IPS-20b (cell line): ENCODE data around the gene KIF17.

Source experiments
- H3K27ac ChIP-seq: one replicate; pipeline ENCODE4 v1.5.1; 2013; ENCODE audit warnings: low read length
- H3K27me3 ChIP-seq: 2 replicates; pipeline ENCODE4 v1.6.1; 2013; ENCODE audit warnings: mild to moderate bottlenecking, low read length, inconsistent platforms; ENCODE audit not compliant: insufficient read depth
- H3K36me3 ChIP-seq: 2 replicates; pipeline ENCODE4 v1.6.1; 2013; ENCODE audit warnings: low read depth, mild to moderate bottlenecking, inconsistent platforms, low read length, moderate library complexity; ENCODE audit not compliant: insufficient read depth
- H3K4me1 ChIP-seq: 2 replicates; pipeline ENCODE4 v1.6.1; 2013; ENCODE audit warnings: mild to moderate bottlenecking, control low read depth, inconsistent platforms, low read length, moderate library complexity; ENCODE audit not compliant: insufficient read depth
- H3K4me3 ChIP-seq: 2 replicates; pipeline ENCODE4 v1.5.1; 2013; ENCODE audit warnings: mild to moderate bottlenecking, low read length, inconsistent platforms
- H3K9ac ChIP-seq: 2 replicates; pipeline ENCODE4 v1.6.1; 2013; ENCODE audit warnings: low read depth, mild to moderate bottlenecking, inconsistent platforms, low read length, moderate library complexity
- H3K9me3 ChIP-seq: 2 replicates; pipeline ENCODE4 v1.6.1; 2013; ENCODE audit warnings: mild to moderate bottlenecking, low read depth, low read length, inconsistent platforms; ENCODE audit not compliant: insufficient read depth

Gene KIF17

DNA sequence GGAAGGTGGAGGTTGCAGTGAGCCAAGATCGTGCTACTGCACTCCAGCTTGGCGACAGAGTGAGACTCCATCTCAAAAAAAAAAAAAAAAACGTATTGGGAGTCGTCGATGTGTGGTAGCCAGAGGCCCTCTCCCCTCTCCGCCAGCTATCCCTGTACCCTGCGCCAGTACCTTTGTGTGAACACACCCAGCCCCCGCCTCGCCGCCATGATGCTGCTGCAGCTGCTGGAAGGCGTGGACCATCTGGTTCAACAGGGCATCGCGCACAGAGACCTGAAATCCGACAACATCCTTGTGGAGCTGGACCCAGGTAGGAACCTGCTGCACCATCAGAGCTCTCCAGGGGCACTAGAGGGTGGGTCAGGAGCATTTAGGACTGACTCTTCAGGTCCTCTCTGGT is 72.4 kb downstream of the KIF17 start:
- Histone ChIP-seq H3K36me3 (peaks cover 32% of the 10 kb centered on the region), H3K27me3 (no peaks in the 10 kb centered on the region), H3K9me3 (no peaks in the 10 kb centered on the region), H3K9ac (no peak overlapping the region), H3K27ac (no peak overlapping the region), H3K4me1 (peaks cover 5% of the 10 kb centered on the region; the same call in 1 of the 2 replicates), H3K4me3 (no peak overlapping the region)

GRCh38 chr1:20644416-20644815 is 73.4 kb downstream of the KIF17 start:
- H3K9ac ChIP-seq = no peak overlapping the region
- no peak overlapping the region for H3K4me3 ChIP-seq
- no peaks in the 10 kb centered on the region for H3K9me3 ChIP-seq
- H3K27ac ChIP-seq = no peak overlapping the region
- H3K36me3 ChIP-seq = peaks cover 29% of the 10 kb centered on the region
- peaks cover 5% of the 10 kb centered on the region; the same call in 1 of the 2 replicates for H3K4me1 ChIP-seq
- H3K27me3 ChIP-seq = no peaks in the 10 kb centered on the region

GRCh38 chr1:20643080-20643479 is 74.7 kb downstream of the KIF17 start:
- Histone ChIP-seq H3K36me3 (peaks cover 29% of the 10 kb centered on the region), H3K4me1 (peaks cover 5% of the 10 kb centered on the region; the same call in 1 of the 2 replicates)

DNA sequence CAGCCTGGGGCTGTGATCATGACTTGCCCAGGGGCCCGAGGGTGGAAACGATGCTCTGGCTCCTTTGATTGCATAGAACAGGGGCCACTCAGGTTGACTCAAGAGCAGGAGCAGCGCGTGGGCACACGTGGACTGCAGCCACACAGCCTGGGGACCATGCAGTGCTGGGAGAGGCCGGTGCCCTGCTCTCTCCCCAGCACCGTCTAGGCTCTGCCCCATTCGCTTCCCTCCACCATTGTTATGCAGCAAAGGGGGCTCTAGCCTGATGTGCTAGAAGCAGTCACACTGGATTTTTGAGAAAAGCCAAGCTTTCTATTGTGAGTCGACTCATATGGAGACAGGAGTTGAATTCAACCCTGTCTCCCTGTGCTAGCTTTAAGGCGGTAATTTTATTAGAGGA is 75.8 kb downstream of the KIF17 start:
- Histone ChIP-seq H3K9me3 (no peaks in the 10 kb centered on the region), H3K4me3 (no peak overlapping the region), H3K4me1 (peaks cover 5% of the 10 kb centered on the region; the same call in 1 of the 2 replicates), H3K27me3 (no peaks in the 10 kb centered on the region), H3K27ac (no peak overlapping the region), H3K36me3 (peaks cover 31% of the 10 kb centered on the region), H3K9ac (peak overlapping the region; percentile 15)

More at GRCh38 chr1:20643080-20643479, 74.7 kb downstream of the KIF17 start:
- H3K4me3 ChIP-seq = no peak overlapping the region
- H3K9me3 ChIP-seq = no peaks in the 10 kb centered on the region
- no peak overlapping the region for H3K27ac ChIP-seq
- no peaks in the 10 kb centered on the region for H3K27me3 ChIP-seq
- no peak overlapping the region for H3K9ac ChIP-seq

- Histone ChIP-seq H3K4me3 (no peak overlapping the region), H3K27ac (no peak overlapping the region), H3K9me3 (no peaks in the 10 kb centered on the region), H3K27me3 (no peaks in the 10 kb centered on the region), H3K36me3 (peaks cover 31% of the 10 kb centered on the region), H3K4me1 (peaks cover 5% of the 10 kb centered on the region; the same call in 1 of the 2 replicates), H3K9ac (no peak overlapping the region)
Measured at GRCh38 chr1:20640183-20640597, 77.6 kb downstream of the KIF17 start.

GRCh38 chr1:20636785-20637347 is 80.9 kb downstream of the KIF17 start:
- no peak overlapping the region for H3K4me3 ChIP-seq
- no peaks in the 10 kb centered on the region for H3K9me3 ChIP-seq
- H3K36me3 ChIP-seq = peaks cover 23% of the 10 kb centered on the region
- no peak overlapping the region for H3K27ac ChIP-seq
- peaks cover 3% of the 10 kb centered on the region for H3K4me1 ChIP-seq
- 0 out of 2 replicates have a peak, but pooled peaks cover 4% of the 10 kb centered on the region for H3K27me3 ChIP-seq
- H3K9ac ChIP-seq = no peak overlapping the region

DNA sequence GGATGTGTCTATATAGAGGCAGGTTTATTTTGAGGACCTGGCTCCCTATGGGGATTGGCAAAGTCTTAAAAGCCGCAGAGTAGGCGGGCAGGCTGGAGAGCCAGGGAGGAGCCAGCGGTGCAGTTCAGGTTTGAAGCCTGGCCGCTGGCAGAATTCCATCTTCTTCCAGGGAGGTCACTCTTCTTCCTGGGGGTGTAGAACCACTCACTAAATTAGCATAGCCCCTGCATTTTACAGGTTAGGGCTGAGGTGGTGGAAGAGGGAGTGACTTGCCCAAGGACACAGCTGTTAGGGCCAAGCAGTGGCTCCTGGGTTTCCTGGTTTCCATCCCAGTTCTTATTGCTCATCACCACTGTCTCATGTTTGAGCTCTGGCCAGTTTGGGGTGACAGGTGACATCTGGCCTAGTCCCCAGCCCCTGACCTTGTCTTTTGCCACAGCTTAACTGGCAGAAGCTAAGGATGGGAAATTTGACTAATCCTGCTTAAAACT is 83.2 kb downstream of the KIF17 start:
- Histone ChIP-seq H3K4me3 (peak overlapping the region; percentile 86), H3K9ac (peak overlapping the region; percentile 81; the same call in 1 of the 2 replicates), H3K4me1 (peaks cover 3% of the 10 kb centered on the region), H3K27me3 (0 out of 2 replicates have a peak, but pooled peaks cover 4% of the 10 kb centered on the region), H3K36me3 (peaks cover 19% of the 10 kb centered on the region), H3K9me3 (no peaks in the 10 kb centered on the region), H3K27ac (peak overlapping the region; percentile 23)

DNA sequence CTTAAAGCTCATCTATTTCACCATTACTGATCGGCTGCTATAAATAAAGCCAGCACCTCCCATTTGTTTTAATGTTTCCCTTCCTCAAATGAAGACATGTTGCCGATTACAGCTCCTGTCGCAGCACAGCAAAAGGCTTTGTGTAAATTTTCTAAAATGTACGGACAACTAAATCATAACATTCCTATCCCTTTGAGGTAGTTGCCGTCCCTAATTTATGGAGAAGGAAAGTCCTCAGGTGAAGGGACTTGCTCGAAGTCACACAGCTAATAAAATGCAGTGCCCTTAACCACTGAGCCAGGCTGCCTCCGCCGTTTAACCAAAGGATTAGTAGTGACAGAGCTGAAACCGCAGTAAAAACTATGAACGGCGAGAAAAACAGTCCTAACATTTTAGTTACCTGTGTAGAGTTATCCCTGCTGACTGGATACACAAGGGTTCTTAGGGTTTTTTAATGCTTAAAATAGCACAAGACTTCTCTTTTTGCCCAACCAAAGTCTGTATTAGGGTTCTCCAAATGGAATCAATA is 83.7 kb downstream of the KIF17 start:
- Histone ChIP-seq H3K4me3 (peak overlapping the region; percentile 86), H3K27ac (peak overlapping the region; percentile 23)

GRCh38 chr1:20633190-20634064 is 84.4 kb downstream of the KIF17 start, which contains the start of gene PINK1:
Gene PINK1, plus strand, starts transcription at chr1:20633458. Its CDS starts 91 bp downstream, at chr1:20633549.
- Histone ChIP-seq H3K4me1 (peaks cover 3% of the 10 kb centered on the region), H3K9me3 (no peaks in the 10 kb centered on the region; the same call in 1 of the 2 replicates), H3K9ac (peak within 1 kb of the TSS; percentile 81; the same call in 1 of the 2 replicates), H3K4me3 (peak within 1 kb of the TSS; percentile 86), H3K27me3 (0 out of 2 replicates have a peak, but pooled peaks cover 4% of the 10 kb centered on the region), H3K36me3 (peaks cover 7% of the 10 kb centered on the region; the same call in 1 of the 2 replicates), H3K27ac (peak within 1 kb of the TSS; percentile 23)

More for the DNA sequence above, 83.7 kb downstream of the KIF17 start:
- Histone ChIP-seq H3K27me3 (0 out of 2 replicates have a peak, but pooled peaks cover 4% of the 10 kb centered on the region), H3K9me3 (no peaks in the 10 kb centered on the region), H3K9ac (peak overlapping the region; percentile 81; the same call in 1 of the 2 replicates), H3K36me3 (peaks cover 14% of the 10 kb centered on the region; the same call in 1 of the 2 replicates), H3K4me1 (peaks cover 3% of the 10 kb centered on the region)

DNA sequence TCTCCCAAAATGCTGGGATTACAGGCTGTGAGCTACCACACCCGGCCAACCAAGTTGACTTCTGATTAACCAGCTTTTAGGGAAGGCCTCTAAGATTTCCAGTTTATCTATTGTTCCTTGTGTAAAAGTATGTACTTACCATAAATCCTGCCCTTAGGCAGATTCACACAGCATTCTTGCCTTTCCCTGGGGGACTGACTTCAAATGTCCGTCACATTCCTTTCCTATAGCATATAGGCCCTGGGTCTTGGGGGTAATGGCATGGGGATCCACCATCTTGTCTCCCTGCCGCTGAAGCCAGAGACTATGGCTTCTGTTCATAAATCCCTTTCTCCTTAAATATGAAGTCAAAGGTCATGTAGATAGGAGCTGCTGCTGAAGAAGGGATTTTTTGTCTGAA is 85.4 kb downstream of the KIF17 start:
- no peaks in the 10 kb centered on the region for H3K36me3 ChIP-seq
- H3K4me3 ChIP-seq = no peak overlapping the region
- H3K9ac ChIP-seq = no peak overlapping the region; the same call in 1 of the 2 replicates
- peaks cover 3% of the 10 kb centered on the region for H3K4me1 ChIP-seq
- 0 out of 2 replicates have a peak, but pooled peaks cover 4% of the 10 kb centered on the region for H3K27me3 ChIP-seq
- peaks cover 4% of the 10 kb centered on the region; the same call in 1 of the 2 replicates for H3K9me3 ChIP-seq
- no peak overlapping the region for H3K27ac ChIP-seq

GRCh38 chr1:20630729-20631128 is 87.1 kb downstream of the KIF17 start:
- peaks cover 7% of the 10 kb centered on the region for H3K4me1 ChIP-seq
- H3K27me3 ChIP-seq = 0 out of 2 replicates have a peak, but pooled peaks cover 4% of the 10 kb centered on the region
- no peak overlapping the region for H3K27ac ChIP-seq
- no peak overlapping the region for H3K9ac ChIP-seq
- no peak overlapping the region for H3K4me3 ChIP-seq
- H3K9me3 ChIP-seq = peaks cover 4% of the 10 kb centered on the region; the same call in 1 of the 2 replicates
- H3K36me3 ChIP-seq = no peaks in the 10 kb centered on the region
